Measurements from ENCODE around the gene CPSF4L.

CPSF4L gene

DNA sequence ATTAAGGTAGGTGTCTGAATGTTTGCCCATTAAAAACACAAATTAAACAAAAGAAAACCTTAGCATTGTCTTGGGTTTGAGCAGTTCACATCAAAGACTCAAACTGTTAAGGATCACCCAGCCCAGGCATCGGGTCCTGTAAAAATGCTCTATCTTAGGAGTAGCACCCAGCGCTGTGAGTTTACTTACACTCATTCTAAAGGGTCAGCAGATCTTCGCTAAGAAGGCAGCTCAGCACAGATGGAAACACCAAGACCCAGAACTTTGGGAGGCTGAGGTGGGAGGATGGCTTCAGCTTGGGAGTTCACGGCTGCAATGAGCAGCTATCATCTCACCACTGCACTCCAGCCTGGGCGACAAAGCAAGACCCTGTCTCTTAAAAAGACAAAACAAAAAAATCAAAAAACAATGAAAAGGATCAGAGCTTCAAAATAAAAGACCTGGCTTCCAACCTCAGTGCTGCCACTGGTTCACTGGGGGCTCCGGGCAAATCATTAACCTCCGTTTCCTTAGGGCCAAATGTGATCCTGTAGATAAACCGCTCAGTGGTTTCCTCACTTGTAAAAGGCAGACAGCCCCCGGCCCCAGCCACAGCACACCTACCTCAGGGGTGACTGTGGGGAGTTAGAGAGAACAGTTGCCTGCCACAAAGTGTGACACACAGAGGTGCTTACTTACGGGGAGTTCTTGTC is 57.7 kb downstream of the CPSF4L start:
- no peak for DNase-seq (ENCODE audit: low read depth, low spot score)

DNA sequence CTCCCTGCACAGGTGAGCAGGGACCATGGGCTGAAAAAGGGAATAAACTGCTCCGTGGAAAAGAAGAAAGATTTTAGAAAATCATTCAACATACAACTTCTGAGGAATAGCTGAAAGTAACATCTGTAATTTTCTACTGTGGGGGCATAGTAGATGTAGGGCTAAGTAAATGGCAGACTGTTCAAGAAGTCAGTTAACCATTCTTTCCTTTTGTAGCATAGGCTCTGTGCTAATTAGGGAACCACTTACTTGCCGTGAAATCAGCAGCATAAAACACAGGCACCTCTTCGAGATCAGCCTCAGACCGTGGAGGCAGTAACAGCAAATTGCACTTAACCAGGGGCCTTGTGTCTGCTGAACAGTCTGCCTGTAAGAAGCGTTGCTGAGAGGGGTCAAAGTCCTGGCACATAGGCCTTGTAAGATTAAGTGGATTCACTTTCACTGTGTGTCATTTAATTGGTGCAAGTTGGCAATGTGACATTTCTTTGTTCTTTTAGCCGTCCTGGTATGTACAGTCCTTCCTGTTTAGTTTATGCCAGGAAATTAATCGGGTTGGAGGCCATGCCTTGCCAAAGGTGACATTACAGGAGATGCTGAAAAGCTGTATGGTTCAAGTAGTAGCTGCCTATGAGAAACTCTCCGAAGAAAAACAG is 58.4 kb downstream of the CPSF4L start:
- DNase-seq (ENCODE audit: low read depth, low spot score), result no peak

DNA sequence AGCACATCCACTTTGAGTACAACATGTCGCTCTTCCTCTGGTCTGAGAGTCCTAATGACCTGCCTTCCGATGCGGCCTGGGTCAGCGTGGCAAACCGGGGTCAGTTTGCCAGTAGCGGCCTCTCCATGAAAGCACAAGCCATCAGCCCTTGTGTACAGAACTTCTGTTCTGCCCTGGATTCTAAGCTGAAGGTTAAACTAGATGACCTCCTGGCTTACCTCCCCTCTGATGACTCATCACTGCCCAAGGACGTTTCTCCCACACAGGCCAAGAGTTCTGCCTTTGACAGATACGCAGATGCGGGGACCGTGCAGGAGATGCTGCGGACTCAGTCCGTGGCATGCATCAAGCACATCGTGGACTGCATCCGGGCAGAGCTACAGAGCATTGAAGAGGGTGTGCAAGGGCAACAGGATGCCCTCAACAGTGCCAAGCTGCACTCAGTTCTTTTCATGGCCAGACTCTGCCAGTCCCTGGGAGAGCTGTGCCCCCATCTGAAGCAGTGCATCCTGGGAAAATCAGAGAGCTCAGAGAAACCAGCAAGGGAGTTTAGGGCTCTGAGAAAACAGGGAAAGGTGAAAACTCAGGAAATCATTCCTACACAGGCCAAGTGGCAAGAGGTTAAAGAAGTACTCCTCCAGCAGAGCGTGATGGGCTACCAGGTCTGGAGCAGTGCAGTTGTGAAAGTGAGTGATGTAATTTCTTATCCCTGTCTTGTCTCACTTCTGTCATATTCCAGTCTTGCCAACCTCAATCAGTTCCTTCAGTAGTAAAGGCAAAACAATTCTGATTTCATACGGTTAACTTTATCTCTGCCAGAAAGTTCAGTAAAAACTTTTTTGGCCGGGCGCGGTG is 60.2 kb downstream of the CPSF4L start:
- no peak for DNase-seq (ENCODE audit: low read depth, low spot score)

DNA sequence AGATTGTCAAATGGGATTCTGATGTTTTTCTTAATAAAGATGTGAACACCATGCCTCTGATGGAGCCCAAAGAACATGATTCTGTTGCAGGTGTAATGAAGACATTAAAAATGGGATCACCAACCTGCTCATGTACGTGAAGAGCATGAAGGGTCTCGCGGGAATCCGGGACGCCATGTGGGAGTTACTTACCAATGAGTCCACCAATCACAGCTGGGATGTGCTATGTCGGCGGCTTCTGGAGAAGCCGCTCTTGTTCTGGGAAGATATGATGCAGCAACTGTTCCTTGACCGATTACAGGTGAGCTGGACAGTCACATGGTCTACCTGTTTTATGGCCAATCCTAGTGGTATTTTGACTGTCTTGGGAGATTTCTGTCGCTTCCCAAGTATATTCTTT is 61.2 kb downstream of the CPSF4L start:
- DNase-seq (ENCODE audit: low read depth, low spot score), result no peak

DNA sequence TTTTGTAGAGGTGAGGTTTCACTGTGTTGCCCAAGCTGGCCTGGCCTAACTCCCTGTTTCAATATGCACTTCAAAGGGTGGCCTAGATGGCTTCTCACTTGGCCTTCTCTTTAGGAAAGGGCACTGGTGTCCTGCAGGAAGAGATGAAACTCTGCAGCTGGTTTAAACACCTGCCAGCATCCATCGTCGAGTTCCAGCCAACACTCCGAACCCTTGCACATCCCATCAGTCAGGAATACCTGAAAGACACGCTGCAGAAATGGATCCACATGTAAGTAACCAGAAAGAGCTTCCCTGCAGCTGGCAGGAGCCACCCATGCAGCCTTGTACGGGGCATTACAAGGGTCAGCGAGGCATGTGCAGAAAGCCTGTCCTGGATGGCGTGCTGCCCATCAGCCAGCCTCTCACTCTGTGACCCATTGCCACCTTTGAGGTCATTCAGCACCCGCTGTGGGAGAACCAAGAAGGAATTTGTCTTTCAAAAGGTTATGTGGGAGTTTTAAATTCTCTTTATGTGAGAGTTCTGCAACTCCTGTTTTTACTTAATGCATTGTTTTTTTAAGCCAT is 61.8 kb downstream of the CPSF4L start:
- DNase-seq (ENCODE audit: low read depth, low spot score), result no peak

DNA sequence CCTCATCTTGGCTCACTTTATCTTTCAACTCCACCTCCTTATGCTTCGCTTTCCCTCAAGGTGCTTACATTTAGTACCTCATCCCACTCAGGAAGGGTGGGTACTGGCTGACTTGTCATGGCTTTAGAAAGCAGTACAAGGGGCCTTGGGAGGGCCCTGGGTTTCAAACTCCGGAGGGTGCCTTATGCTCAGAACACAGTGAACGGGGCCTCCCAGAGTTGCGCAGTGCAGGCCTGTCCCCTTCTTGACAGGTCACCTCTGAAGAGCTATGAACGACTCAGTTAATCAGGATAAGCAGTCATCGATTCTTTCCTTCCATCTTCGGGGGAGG is 62.8 kb downstream of the CPSF4L start:
- DNase-seq (ENCODE audit: low read depth, low spot score), result no peak

Data from iPS DF 19.7 (cell line).